Esophagus squamous epithelium (tissue), 4 donors: ENCODE measurements around the gene DNAH1.

Experiments used
- CTCF ChIP-seq, 6 experiments: fragments of 450-650 bp in 4 of 6; fragments of 200-600 bp in 2 of 6; sonication (generic) in 2 of 6; IDR thresholded peaks; one replicate each; pipeline ENCODE4 v1.5.1; 2016 to 2019; ENCODE audit warnings: antibody characterized with exemption in 6 of 6, mild to moderate bottlenecking in 4 of 6, moderate library complexity in 4 of 6
- POLR2A ChIP-seq, 4 donors: fragments of 450-650 bp; IDR thresholded peaks; one replicate each; pipeline ENCODE4 v1.6.1; 2017; ENCODE audit warnings: antibody characterized with exemption in 4 of 4, mild to moderate bottlenecking in 4 of 4, moderate library complexity in 3 of 4

GRCh38 chr3:52393131-52393807, 77.2 kb downstream of the DNAH1 start:
- TF ChIP-seq CTCF (IDR thresholded peaks at IDR 0.05) (no peak), POLR2A (IDR thresholded peaks at IDR 0.05) (no peak)
